Stimulated activated CD4-positive, alpha-beta T cell treated with anti-CD3 and anti-CD28 coated beads, Interleukin-4, amount 100 ng/mL, for 4 hours (primary cell): ENCODE results near the gene GSN.

ENCODE experiments used
- DNase-seq, 2 experiments: peaks; one replicate each; pipeline ENCODE4 v3.0.0-alpha.2; 2020

Gene GSN

GRCh38 chr9:121267689-121268597 lies at the start of gene GSN:
GSN (plus strand) TSS chr9:121268162; CDS start chr9:121301972, 33,810 bp downstream.
- peak; percentile 19 to 51 for DNase-seq

GRCh38 chr9:121218357-121219027 lies 49.5 kb upstream of the GSN start:
- no peak for DNase-seq

- no peak for DNase-seq
Measured at GRCh38 chr9:121219530-121219929, 48.4 kb upstream of the GSN start.

GRCh38 chr9:121220996-121221663 lies 46.8 kb upstream of the GSN start:
- DNase-seq: no peak

- DNase-seq: no peak
Measured at GRCh38 chr9:121221664-121222055, 46.3 kb upstream of the GSN start.

GRCh38 chr9:121222524-121223171 lies 45.3 kb upstream of the GSN start:
- DNase-seq: no peak

- no peak for DNase-seq
Measured at GRCh38 chr9:121225240-121225639, 42.7 kb upstream of the GSN start.

- DNase-seq: no peak
Measured at GRCh38 chr9:121226175-121226574, 41.8 kb upstream of the GSN start.

GRCh38 chr9:121227862-121228261 lies 40.1 kb upstream of the GSN start:
- no peak for DNase-seq

GRCh38 chr9:121230256-121230655 lies 37.7 kb upstream of the GSN start:
- DNase-seq: no peak

GRCh38 chr9:121232251-121232650 lies 35.7 kb upstream of the GSN start:
- DNase-seq: no peak

- DNase-seq: no peak
Measured at GRCh38 chr9:121233906-121234831, 33.8 kb upstream of the GSN start.

GRCh38 chr9:121234832-121235161 lies 33.2 kb upstream of the GSN start:
- no peak for DNase-seq

- DNase-seq: no peak
Measured at GRCh38 chr9:121235512-121235911, 32.5 kb upstream of the GSN start.

GRCh38 chr9:121237916-121238315 lies 30.0 kb upstream of the GSN start:
- no peak for DNase-seq

GRCh38 chr9:121239071-121239470 lies 28.9 kb upstream of the GSN start:
- DNase-seq: no peak

- no peak for DNase-seq
Measured at GRCh38 chr9:121239851-121240250, 28.1 kb upstream of the GSN start.

- DNase-seq: no peak
Measured at GRCh38 chr9:121240472-121241135, 27.4 kb upstream of the GSN start.

GRCh38 chr9:121242219-121242958 lies 25.6 kb upstream of the GSN start:
- DNase-seq: no peak

- no peak for DNase-seq
Measured at GRCh38 chr9:121242959-121243346, 25.0 kb upstream of the GSN start.
